GM12878 (cell line): ENCODE results near the gene ACTRT3. TPM values are rescaled to one million over a fixed set of nuclear protein-coding genes. Genes with fewer than 3 reads are reported as not detected.
A peak's percentile ranks its signal among the peaks of the same experiment; 100 is the strongest.

Source experiments
- ATAC-seq: fragments of 200-7000 bp; cut with Tn5 transposase; 3 replicates; pipeline ENCODE4 v1.9.1; 2020; ENCODE audit warnings: mild to moderate bottlenecking, moderate library complexity
- BruUV-seq: library from RNA; stranded (reverse); fragments of 400-500 nt; replicated peaks from 2 replicates; lab custom pipeline; 2021; lab: Mats Ljungman, UMichigan
- CTCF ChIA-PET: fragments of 300-600 bp; sonication (Branson Sonifier 250); formaldehyde crosslinking; extraction: SDS; loops from one replicate; lab custom pipeline; 2021; ENCODE audit warnings: inconsistent platforms; lab: Yijun Ruan, JAX
- POLR2A ChIA-PET: fragments of 350-600 bp; formaldehyde crosslinking; extraction: SDS; loops from one replicate; lab custom pipeline; 2021; ENCODE audit warnings: inconsistent platforms; lab: Charles Lee
- RAD21 ChIA-PET: fragments of 300-600 bp; sonication (Branson Sonifier 250); formaldehyde crosslinking; loops from one replicate; lab custom pipeline; 2023; ENCODE audit warnings: antibody characterized with exemption; ENCODE audit not compliant: unreplicated experiment; lab: Charles Lee
- SMC1A ChIA-PET: fragments of 300-600 bp; sonication (Branson Sonifier 250); formaldehyde crosslinking; loops from one replicate; lab custom pipeline; 2023; ENCODE audit not compliant: unreplicated experiment, uncharacterized antibody; lab: Charles Lee
- DNase-seq: peaks from one replicate; pipeline ENCODE4 v3.0.0-alpha.2; 2011; ENCODE audit warnings: low read depth, low spot score
- FAIRE-seq: peaks from 3 replicates; lab custom pipeline; 2011; peaks lifted over from hg19 to GRCh38; lab: Jason Lieb, UNC
- H2AFZ ChIP-seq: 2 replicates; pipeline ENCODE4 v1.6.0; 2011; ENCODE audit warnings: low read depth, low read length, control low read depth; ENCODE audit not compliant: control insufficient read depth
- H3K27ac ChIP-seq: 2 replicates; pipeline ENCODE4 v1.5.1; 2011; ENCODE audit warnings: control low read depth; ENCODE audit not compliant: control insufficient read depth, insufficient read depth
- H3K27me3 ChIP-seq, 2 experiments: replicated peaks in 1 of 2; 2 replicates each; pipeline versions ENCODE4 v1.6.0 to v1.6.1; 2011; ENCODE audit warnings: low read length in 1 of 2; ENCODE audit not compliant: control insufficient read depth in 2 of 2, insufficient read depth in 2 of 2
- H3K36me3 ChIP-seq, 2 experiments: 2 replicates each; pipeline ENCODE4 v1.5.1; 2011; ENCODE audit warnings: low read length in 1 of 2; ENCODE audit not compliant: control insufficient read depth in 2 of 2, insufficient read depth in 2 of 2
- H3K4me1 ChIP-seq: 2 replicates; pipeline ENCODE4 v1.6.1; 2011; ENCODE audit warnings: mild to moderate bottlenecking, low read length, moderate library complexity, mixed read lengths; ENCODE audit not compliant: control insufficient read depth, insufficient read depth
- H3K4me2 ChIP-seq: 2 replicates; pipeline ENCODE4 v1.6.0; 2011; ENCODE audit warnings: control low read depth; ENCODE audit not compliant: control insufficient read depth, insufficient read depth
- H3K4me3 ChIP-seq: fragments of 200-600 bp; sonication (generic); 2 replicates; pipeline ENCODE4 v1.5.1; 2016
- H3K79me2 ChIP-seq: 2 replicates; pipeline ENCODE4 v1.6.0; 2011; ENCODE audit warnings: low read length; ENCODE audit not compliant: control insufficient read depth, insufficient read depth
- H3K9ac ChIP-seq: 2 replicates; pipeline ENCODE4 v1.8.0; 2011; ENCODE audit warnings: low read length, control low read depth, mixed read lengths; ENCODE audit not compliant: control insufficient read depth, insufficient read depth
- H3K9me3 ChIP-seq: replicated peaks from 3 replicates; pipeline ENCODE4 v1.5.1; 2011; ENCODE audit warnings: mild to moderate bottlenecking, low read length; ENCODE audit not compliant: control insufficient read depth, insufficient read depth
- H4K20me1 ChIP-seq: 2 replicates; pipeline ENCODE4 v1.6.0; 2011; ENCODE audit not compliant: control insufficient read depth, insufficient read depth
- CBFB ChIP-seq: IDR thresholded peaks from 2 replicates; pipeline ENCODE4 v1.6.1; 2016; ENCODE audit warnings: antibody characterized with exemption, low read depth
- CHD4 ChIP-seq: fragments of 200-600 bp; sonication (generic); IDR thresholded peaks from 2 replicates; pipeline ENCODE4 v1.6.1; 2016; ENCODE audit warnings: mild to moderate bottlenecking
- CREM ChIP-seq: IDR thresholded peaks from 2 replicates; pipeline ENCODE4 v1.6.1; 2014; ENCODE audit warnings: antibody characterized with exemption, low read depth
- EED ChIP-seq: sonication (generic); IDR thresholded peaks from 2 replicates; pipeline ENCODE4 v1.6.1; 2016; ENCODE audit warnings: antibody characterized with exemption, low read depth
- IRF4 ChIP-seq: IDR thresholded peaks from 2 replicates; pipeline ENCODE4 v1.6.1; 2011; ENCODE audit warnings: low read depth, low read length
- RELA ChIP-seq: fragments of 450-650 bp; IDR thresholded peaks from 2 replicates; pipeline ENCODE4 v1.8.0; 2014; ENCODE audit warnings: borderline replicate concordance; ENCODE audit not compliant: partially characterized antibody
- SIX5 ChIP-seq: IDR thresholded peaks from 2 replicates; pipeline ENCODE4 v1.6.1; 2011; ENCODE audit warnings: mild to moderate bottlenecking, low read depth, low read length, moderate library complexity; ENCODE audit not compliant: severe bottlenecking
- TCF12 ChIP-seq: IDR thresholded peaks from 2 replicates; pipeline ENCODE4 v1.6.1; 2011; ENCODE audit warnings: low read depth, mild to moderate bottlenecking, low read length
- TCF7 ChIP-seq: IDR thresholded peaks from 2 replicates; pipeline ENCODE4 v1.6.1; 2014; ENCODE audit warnings: antibody characterized with exemption, borderline replicate concordance
- WGBS: methylation state at CpG from one replicate; pipeline ENCODE4 v1.1.6; 2016; ENCODE audit warnings: low lambda C conversion rate; ENCODE audit not compliant: insufficient replicate concordance, insufficient coverage; ENCODE audit errors: missing lambda C conversion rate; 5-methylcytosine and 5-hydroxymethylcytosine counted together
- in situ Hi-C: fragments of 300-500 bp; cut with MboI; formaldehyde crosslinking; loops from 9 replicates; pipeline ENCODE4 v1.14.3; 2018; ENCODE audit warnings: mixed read lengths
- intact Hi-C: fragments of 100-400 bp; cut with micrococcal nuclease; formaldehyde crosslinking; loops from one replicate; pipeline ENCODE4 v1.14.2; 2022; ENCODE audit not compliant: unreplicated experiment
- polyA plus RNA-seq, 11 experiments: library from polyadenylated mRNA; depleted of rRNA in 4 of 11; unstranded in 6 of 11; stranded (reverse) in 5 of 11; fragments of >200 nt; fragmentation: Nextera tagmentation in 4 of 11; fragmentation: Illumina TruSeq in 1 of 11; extraction: Ambion mirVana in 4 of 11; extraction: Trizol in 1 of 11; gene quantifications; 1 replicate in 1 of 11; 2 replicates in 10 of 11; pipeline versions ENCODE4 v1.2.1 to v1.2.3, GENCODE V29; 2011 to 2016; ENCODE audit warnings: inconsistent platforms in 2 of 11, missing spikeins in 2 of 11, low read depth in 1 of 11
- total RNA-seq, 4 experiments: library from RNA; depleted of rRNA in 3 of 4; stranded (reverse); fragments of >200 nt in 3 of 4; fragmentation: Illumina TruSeq in 1 of 4; extraction: Trizol in 1 of 4; gene quantifications; 2 replicates each; pipeline versions ENCODE4 v1.2.1 to v1.2.3, GENCODE V29; 2013 to 2021
- TF ChIP-seq, protein P1 (sequence below): fragments of 450-650 bp; IDR thresholded peaks from 2 replicates; pipeline ENCODE4 v1.6.1; 2017; ENCODE audit warnings: antibody characterized with exemption, mild to moderate bottlenecking, moderate library complexity

ACTRT3 gene
- total and polyA plus RNA-seq, 10 of the 15 experiments (the other 5 are each of a cell fraction or from before 2014, with no cell fraction given) = 0.02 to 0.58 (median 0.11) TPM; not detected in 1

DNA sequence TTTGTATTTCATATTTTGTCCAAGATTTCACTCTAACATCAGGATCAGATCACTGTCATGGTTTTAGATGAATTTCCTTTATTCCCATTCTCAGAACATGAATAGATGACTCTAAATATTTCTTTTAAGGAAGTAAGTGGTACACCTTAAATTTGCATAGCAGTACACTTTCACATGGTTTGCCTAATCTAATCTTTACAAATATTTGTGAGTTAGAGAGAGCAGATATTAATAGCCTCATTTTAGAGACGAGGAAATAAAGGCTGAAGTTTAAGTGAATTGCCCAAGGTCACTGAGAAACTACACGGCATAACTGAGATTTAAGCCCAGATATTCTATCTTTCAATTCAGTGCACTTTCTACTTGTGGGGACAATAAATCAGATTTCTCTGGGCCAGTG is 18.7 kb downstream of the ACTRT3 start:
- in situ Hi-C loops = no loop called here
- FAIRE-seq = no peak
- CTCF ChIA-PET = no interaction called here

More for the DNA sequence above, 18.7 kb downstream of the ACTRT3 start:
- H3K4me1 ChIP-seq = peaks cover 4% of the 10 kb centered on the region; the same call in 1 of the 2 replicates
- POLR2A ChIA-PET = no interaction called here
- H3K9ac ChIP-seq = no peak overlapping the region
- intact Hi-C loops = no loop called here
- H2AFZ ChIP-seq = no peak overlapping the region
- TF ChIP-seq, protein P1, sequence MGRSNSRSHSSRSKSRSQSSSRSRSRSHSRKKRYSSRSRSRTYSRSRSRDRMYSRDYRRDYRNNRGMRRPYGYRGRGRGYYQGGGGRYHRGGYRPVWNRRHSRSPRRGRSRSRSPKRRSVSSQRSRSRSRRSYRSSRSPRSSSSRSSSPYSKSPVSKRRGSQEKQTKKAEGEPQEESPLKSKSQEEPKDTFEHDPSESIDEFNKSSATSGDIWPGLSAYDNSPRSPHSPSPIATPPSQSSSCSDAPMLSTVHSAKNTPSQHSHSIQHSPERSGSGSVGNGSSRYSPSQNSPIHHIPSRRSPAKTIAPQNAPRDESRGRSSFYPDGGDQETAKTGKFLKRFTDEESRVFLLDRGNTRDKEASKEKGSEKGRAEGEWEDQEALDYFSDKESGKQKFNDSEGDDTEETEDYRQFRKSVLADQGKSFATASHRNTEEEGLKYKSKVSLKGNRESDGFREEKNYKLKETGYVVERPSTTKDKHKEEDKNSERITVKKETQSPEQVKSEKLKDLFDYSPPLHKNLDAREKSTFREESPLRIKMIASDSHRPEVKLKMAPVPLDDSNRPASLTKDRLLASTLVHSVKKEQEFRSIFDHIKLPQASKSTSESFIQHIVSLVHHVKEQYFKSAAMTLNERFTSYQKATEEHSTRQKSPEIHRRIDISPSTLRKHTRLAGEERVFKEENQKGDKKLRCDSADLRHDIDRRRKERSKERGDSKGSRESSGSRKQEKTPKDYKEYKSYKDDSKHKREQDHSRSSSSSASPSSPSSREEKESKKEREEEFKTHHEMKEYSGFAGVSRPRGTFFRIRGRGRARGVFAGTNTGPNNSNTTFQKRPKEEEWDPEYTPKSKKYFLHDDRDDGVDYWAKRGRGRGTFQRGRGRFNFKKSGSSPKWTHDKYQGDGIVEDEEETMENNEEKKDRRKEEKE = no peak
- no peak for TF ChIP-seq CREM
- no peak for TF ChIP-seq CHD4
- no peak for TF ChIP-seq IRF4
- no peak for TF ChIP-seq EED
- no peak for TF ChIP-seq CBFB
- no peak for TF ChIP-seq TCF12
- TF ChIP-seq RELA = no peak
- TF ChIP-seq SIX5 = no peak
- TF ChIP-seq TCF7 = no peak
- TF ChIP-seq, all 136 proteins: peak for 0
- Histone ChIP-seq H3K9me3 (no peaks in the 10 kb centered on the region), H3K79me2 (no peaks in the 10 kb centered on the region), H3K27ac (no peak overlapping the region), H4K20me1 (no peaks in the 10 kb centered on the region), H3K4me3 (no peak overlapping the region), H3K4me2 (peak overlapping the region; percentile 54; the same call in 1 of the 2 replicates), H3K27me3 (0 out of 4 replicates have a peak, but pooled peaks cover 0 to 2% of the 10 kb centered on the region in 2 experiments), H3K36me3 (no peaks in the 10 kb centered on the region)
- ChIA-PET SMC1A (no interaction called here), RAD21 (no interaction called here)
- 0% methylated on average over 2 of the region's 2 CpGs for WGBS
- DNase-seq (no peak), ATAC-seq (no peak)
- no TSS peak for BruUV-seq
